GM04503 (cell line): ENCODE data around the gene RTRAF.

Experiments used
- DNase-seq: peaks from one replicate; pipeline ENCODE4 v3.0.0-alpha.2; 2012; ENCODE audit warnings: low read depth

Gene RTRAF

GRCh38 chr14:52049721-52050588 lies 60.6 kb downstream of the RTRAF start:
- DNase-seq, result no peak

- no peak for DNase-seq
Measured at GRCh38 chr14:52051251-52051650, 61.9 kb downstream of the RTRAF start.

DNA sequence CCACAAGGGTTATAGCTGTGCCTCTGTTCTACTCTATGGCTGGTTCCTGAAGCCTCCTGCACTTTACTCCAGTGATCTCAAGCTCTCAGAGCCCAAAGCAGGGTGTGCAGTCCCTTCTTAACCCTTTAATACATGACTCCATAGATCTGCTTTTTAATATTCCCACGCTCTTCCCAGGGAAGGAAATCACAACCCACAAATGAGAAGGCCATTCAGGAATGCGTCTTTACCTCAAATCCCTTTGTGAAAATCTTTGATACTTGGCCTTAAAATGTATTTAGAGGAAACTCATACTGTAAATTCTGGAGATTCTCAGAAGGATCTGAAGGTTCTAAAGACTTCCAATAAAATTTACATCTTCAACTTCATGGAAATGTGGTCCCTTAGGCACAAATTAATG lies 62.5 kb downstream of the RTRAF start:
- no peak for DNase-seq

GRCh38 chr14:52052288-52052943 lies 63.1 kb downstream of the RTRAF start:
- peak; percentile 87 for DNase-seq

DNA sequence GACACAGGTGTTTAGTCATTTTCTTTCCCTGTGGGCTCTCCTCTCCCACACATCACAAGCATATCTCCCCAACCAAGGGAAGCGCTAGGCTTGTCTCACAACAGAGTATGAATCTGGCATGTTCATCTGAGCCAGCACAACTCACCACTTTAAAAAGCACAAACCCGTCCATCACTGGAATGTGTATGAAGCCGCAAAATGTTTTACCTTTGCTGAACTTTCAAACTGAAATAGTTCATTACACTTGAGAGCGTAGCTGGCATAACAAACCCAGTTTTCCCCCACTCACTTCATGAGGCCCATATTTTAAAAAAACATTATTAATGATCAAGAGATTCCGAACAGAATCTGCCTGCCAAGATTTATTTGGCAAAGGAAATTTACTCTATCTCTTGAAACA lies 63.7 kb downstream of the RTRAF start:
- no peak for DNase-seq

- no peak for DNase-seq
Measured at GRCh38 chr14:52054678-52055077, 65.3 kb downstream of the RTRAF start.

- no peak for DNase-seq
Measured at GRCh38 chr14:52055167-52055566, 65.8 kb downstream of the RTRAF start.

DNA sequence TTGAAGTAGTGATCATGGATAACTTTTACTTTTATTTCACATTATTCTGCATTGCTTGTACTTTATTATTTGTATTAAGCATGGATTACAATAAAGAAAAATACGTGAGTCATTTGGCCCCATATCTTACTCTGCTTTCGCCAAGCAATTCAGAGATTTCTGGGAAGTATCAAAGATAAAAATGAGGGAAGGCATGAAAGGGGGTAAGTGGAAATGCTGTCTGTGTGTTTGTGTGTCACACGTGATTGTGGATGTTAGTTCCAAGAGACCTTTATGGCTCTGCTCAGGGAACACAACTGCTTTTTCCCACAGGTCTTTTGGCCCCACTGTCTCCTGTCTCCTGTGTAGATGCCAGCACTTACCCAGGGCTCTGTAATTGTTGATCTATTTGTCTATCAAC lies 69.0 kb downstream of the RTRAF start:
- DNase-seq, result no peak

- no peak for DNase-seq
Measured at GRCh38 chr14:52059649-52060048, 70.3 kb downstream of the RTRAF start.

- DNase-seq, result no peak
Measured at GRCh38 chr14:52060080-52060479, 70.7 kb downstream of the RTRAF start.
